HG02763 (cell line): ENCODE measurements around the gene MAZ.

ENCODE experiments used
- ATAC-seq: cut with Tn5 transposase; IDR thresholded peaks from one replicate; pipeline ENCODE4 v1.9.1; 2021; ENCODE audit warnings: mild to moderate bottlenecking, moderate library complexity; ENCODE audit not compliant: unreplicated experiment

Gene MAZ

DNA sequence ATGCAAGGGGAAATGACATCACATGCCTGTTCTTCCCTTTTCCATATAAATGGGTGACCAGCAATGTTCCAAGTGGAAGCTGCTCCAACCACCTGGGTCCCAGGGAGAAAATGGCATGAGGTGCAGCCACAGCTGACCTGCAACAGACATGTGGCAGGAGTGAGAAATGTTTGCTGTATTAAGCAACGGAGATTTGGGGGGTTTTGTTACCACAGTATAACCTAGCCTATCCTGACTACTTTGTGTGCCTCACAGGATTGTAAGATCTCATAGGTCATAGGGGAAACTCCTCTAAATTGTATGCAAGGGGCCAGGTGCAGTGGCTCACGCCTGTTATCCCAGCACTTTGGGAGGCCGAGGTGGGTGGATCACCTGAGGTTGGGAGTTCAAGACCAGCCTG lies 44.7 kb downstream of the MAZ start:
- no peak for ATAC-seq

DNA sequence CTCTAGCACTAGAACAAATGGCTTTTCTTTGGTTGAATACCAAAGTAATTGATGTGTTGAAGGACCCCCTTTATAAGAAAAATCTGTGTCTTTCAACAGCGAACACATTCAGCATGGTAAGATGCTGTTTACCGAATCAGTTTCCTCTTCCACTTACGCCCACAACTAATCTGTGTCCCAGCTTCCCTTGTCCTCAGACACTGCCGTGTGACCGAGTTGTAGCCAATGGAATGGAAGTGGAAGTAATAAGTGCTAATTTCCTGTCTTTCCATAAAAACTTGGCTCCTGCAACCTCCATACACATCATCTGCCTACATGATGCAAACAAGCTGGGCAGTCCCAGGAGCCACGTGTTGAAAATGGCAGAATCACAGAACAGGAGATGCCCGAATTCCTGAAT lies 46.3 kb downstream of the MAZ start:
- no peak for ATAC-seq

- no peak for ATAC-seq
These were observed 48.3 kb downstream of the MAZ start for GRCh38 chr16:29854520-29855100.

- ATAC-seq = no peak
These were observed 50.9 kb downstream of the MAZ start for GRCh38 chr16:29857133-29857760.

- ATAC-seq = no peak
These were observed 52.0 kb downstream of the MAZ start for GRCh38 chr16:29858149-29858849.

DNA sequence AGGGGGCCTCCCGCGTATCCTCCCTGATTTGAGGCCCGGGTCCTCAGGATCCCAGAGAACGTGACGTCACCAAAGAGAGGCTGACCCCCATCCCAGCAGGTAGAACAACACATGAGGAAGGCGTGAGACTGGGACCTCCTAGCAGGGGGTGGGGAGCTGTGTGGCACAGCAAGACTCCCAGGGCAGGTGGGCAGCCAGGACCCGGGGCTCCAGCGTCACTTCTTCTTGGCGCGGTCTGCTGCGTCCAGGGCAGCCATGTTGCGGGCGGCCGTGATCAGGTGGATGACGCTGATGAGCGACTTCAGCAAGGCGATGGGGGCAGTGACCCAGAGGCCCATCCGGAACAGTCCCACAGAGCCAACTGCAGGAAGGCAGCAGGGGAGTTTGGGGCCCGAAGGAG lies 52.6 kb downstream of the MAZ start:
- ATAC-seq = no peak

GRCh38 chr16:29860218-29860617 lies 53.9 kb downstream of the MAZ start:
- ATAC-seq = no peak
